Subcutaneous adipose tissue (tissue), 4 donors: Measurements from ENCODE around the gene MIB2. TPM values are rescaled to one million over a fixed set of nuclear protein-coding genes. Genes with fewer than 3 reads are reported as not detected.

Source experiments
- total RNA-seq, 4 donors: library from RNA; depleted of rRNA; stranded (reverse); fragments of >200 nt; gene quantifications; one replicate each; pipeline ENCODE4 v1.1.0, GENCODE V29; 2016
- TF ChIP-seq, protein P1 (sequence below): fragments of 450-650 bp; IDR thresholded peaks from one replicate; pipeline ENCODE4 v1.5.1; 2016; ENCODE audit warnings: low read depth, mild to moderate bottlenecking, control low read depth, antibody characterized with exemption, moderate library complexity

The MIB2 gene
- total RNA-seq, 4 donors from 2014 or later: 18.8 to 64.4 (median 27.4) TPM

GRCh38 chr1:1577367-1578011 is 37.8 kb upstream of the MIB2 start:
- TF ChIP-seq, protein P1, sequence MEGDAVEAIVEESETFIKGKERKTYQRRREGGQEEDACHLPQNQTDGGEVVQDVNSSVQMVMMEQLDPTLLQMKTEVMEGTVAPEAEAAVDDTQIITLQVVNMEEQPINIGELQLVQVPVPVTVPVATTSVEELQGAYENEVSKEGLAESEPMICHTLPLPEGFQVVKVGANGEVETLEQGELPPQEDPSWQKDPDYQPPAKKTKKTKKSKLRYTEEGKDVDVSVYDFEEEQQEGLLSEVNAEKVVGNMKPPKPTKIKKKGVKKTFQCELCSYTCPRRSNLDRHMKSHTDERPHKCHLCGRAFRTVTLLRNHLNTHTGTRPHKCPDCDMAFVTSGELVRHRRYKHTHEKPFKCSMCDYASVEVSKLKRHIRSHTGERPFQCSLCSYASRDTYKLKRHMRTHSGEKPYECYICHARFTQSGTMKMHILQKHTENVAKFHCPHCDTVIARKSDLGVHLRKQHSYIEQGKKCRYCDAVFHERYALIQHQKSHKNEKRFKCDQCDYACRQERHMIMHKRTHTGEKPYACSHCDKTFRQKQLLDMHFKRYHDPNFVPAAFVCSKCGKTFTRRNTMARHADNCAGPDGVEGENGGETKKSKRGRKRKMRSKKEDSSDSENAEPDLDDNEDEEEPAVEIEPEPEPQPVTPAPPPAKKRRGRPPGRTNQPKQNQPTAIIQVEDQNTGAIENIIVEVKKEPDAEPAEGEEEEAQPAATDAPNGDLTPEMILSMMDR: no peak

DNA sequence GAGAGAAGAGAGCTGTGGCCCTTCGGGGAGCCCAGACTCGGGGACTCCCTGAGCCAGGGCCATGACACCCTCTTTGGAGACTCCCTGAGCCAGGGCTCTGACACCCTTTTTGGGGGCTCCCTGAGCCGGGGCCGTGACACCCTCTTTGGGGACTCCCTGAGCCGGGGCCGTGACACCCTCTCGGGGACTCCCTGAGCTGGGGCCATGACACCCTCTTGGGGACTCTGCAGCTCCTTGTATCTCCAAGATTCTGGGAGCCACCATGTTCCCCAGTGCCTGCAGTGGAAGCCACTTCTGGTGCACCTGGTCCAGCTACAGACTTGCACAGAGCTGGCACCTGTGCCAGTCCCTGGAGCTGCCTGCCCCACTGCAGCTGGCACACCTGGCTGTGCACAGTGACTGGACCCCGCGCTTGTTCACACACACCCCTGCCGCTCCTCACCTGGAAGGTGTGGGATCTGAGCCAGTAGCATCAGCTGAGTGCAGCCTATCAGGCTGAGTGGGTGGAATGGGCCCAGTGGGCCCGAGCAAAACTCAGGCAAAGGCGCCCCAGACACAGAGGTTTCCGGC is 36.8 kb upstream of the MIB2 start:
- TF ChIP-seq, protein P1: no peak

DNA sequence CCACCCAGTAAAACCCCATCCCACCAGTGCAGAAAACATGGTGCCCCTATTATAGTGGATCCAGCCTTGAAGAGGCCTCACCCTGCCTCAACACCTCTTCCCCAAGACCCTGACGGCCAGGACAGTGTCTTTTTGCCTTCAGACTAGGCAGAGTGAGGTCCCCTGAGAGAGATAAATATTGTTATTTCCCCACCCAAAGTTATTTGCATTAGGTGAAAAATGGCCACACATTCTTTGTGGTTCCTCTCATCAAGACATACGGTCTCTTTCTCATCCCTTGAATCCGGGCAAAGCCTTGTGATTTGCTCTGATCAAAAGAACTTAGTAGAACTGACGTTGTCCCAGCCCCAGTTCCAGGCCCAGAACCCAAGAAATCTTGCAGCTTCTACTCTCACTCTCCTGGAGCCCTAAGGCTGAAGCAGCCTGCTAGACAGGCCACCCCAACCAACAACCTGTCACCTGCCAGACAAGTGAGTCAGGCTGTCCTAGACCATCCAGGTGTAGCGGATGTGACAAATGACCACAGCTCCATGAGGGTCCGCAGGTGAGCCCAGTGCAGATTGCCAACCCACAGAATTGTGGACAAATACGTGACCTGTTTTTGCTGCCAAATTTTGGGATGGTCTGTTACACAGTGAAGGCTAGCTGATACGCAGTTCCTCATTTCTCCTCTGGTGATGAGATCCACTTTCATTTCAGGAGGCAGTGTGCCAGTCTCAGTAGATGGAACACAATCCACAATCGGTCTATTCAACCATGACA is 32.5 kb upstream of the MIB2 start:
- TF ChIP-seq, protein P1: no peak

DNA sequence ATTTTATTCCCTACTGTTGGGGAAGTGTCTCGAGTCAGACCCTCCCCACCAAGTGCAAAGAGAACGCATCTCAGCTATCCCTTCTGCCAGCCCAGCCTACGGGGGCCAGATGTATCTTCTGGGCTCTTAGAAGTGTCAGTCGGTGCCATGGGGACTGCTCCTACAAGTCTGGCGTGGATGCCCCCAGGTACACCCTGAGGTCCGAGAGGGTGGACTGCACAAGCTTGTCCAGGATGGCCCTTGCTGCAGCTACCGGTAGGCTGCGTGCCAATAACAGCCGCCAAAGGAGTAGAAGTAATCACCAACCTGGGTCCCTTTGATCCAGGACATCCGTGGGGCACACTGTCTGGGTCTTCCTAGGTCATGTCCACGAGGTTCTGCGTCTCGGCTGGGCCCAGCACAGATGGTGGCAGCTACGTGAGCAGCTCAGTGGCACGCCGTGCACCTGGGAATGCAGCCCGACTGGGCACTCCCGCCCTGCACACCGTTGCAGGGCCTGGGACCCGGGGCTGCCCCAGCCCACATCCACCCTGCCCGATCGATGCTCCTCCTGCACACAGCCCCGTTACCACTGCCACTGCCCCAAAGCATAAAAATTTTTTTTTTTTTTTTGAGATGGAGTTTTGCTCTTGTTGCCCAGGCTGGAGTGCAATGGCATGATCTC is 31.8 kb upstream of the MIB2 start:
- TF ChIP-seq, protein P1: no peak

GRCh38 chr1:1591452-1591851 is 23.8 kb upstream of the MIB2 start:
- TF ChIP-seq, protein P1: no peak

DNA sequence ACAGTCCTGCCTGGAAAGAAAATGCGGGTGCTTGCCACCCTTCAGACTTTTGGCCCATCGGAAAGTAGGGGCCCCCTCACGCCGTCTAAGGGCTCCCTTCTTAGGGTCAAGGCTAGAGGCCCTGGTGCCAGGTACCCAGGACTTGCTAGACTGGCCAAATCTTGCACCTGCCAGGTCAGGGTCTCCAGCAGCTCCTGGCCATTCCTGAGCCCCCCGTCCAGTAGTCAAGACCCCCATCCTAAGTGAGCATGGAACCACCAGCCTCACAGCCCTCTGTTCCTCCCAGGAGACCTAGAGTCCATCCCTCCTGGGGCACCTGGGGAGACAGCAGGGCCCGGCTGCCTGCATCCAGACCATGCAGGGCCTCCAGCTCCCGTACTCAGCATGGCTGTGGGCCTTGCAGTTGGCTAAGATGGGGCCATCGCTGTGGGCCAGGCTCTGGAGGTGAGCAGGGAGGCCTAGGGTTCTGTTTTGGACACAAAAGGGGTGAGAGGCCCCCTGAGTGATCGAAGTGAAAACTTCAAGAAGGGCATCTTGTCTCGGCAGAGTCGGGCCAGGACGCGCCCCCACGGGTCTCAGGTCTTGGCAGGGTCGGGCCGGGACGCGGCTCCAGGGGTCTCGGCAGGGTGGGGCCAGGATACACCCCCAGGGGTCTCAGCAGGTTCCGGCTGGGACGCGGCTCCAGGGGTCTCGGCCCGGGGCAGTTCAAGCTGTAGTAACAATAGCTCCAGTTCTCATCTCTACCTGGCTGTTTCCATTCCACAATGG is 21.3 kb upstream of the MIB2 start:
- TF ChIP-seq, protein P1: no peak
